ENCODE measurements around the gene GNGT1.
"Not testable (repeated sequence)": the region's sequence is repeated elsewhere in the genome, so short reads cannot be mapped to it uniquely, and the experiment has no call there.

GNGT1 gene

DNA sequence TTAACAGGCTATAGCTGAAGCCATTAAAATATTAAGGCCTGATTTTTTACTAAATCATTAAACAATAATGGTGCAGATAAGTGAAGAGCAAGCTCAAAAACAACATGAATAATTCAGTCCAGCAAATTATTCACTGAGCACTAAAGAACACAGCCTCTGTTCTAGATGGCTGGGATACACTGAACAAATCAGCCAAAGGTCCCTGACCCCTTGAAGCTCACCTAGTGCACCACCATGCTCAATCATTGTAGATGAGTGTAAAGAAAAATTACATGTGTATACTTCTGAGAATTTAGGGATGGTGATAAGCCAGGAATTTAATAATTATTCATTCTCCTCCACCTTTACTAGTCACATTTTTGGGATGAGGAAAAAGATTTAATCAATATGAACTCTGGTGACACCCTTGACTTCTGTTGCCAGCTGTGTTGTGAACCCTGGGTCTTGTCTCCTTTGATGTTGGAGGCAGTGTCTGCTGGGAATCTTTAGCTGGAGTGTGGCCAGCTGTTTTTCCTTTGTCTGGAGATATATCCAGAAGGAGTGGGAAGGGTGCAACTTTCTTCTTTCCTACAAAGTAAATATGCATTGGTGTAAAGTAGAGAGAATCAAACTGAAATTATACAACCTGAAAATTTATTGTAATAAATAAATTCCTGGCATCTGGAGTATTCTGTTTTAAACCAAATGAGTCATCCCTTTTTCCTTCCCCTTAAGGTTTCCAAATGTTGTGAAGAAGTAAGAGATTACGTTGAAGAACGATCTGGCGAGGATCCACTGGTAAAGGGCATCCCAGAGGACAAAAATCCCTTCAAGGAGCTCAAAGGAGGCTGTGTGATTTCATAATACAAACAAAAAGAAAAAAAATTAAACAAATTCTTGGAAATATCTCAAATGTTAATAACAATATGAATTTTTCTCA is 4.0 kb downstream of the GNGT1 start:
- DNase-seq = no peak

DNA sequence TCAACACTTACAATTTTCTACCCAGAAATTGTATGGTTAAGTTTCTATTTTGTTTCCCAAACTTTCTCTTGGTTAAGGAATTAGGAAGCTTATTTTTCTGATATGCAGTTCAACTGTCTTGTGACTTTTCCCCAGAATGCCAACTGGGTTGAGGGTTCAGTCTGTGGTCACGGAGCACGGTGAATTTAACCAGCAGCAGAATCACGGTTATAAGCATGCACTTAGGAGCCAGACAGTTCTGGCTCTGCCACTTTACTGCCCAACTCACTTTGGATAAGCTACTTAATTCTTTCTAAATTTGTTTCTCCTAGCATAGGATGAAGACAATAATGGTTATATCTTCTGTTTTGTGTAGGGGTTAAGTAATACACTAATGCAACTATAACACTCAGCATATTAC is 4.9 kb downstream of the GNGT1 start:
- not testable (repeated sequence) for DNase-seq

DNA sequence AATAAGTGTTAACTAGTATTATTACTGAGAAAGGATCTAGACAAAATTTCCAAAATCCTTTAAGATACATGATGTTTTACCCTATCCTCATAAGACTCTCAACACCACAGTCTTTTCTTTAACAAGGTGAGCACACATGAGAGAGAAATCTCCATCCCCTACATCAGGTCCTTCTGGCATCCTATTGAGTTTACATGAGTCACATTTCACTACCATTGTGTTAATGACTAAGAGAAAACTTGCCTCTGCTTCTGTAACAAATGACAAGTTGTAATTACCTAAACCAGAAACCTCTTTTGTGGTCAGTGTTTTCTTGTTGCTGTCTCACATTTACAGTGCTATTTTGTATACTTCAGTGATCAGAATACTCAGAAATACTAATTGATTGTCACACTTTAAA is 5.3 kb downstream of the GNGT1 start:
- DNase-seq = not testable (repeated sequence)

DNA sequence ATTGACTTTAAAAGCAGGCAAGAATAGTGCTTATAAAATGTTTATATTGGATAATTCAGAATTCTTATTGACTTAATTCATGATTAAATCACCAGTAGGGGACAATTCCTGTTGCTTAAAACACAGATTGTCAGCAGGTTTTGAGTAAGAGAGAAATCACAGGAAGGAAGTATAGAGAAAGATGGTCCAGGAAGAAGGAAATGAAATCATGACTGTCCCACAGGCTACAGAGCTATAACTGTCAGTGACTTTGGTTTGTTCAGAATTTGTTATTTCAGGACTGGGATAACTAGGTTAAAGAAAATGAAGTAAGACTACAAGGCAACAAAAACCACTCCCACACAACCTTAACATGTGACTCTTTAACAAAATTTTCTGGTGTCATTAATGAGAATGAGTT is 6.8 kb downstream of the GNGT1 start:
- DNase-seq = no peak

DNA sequence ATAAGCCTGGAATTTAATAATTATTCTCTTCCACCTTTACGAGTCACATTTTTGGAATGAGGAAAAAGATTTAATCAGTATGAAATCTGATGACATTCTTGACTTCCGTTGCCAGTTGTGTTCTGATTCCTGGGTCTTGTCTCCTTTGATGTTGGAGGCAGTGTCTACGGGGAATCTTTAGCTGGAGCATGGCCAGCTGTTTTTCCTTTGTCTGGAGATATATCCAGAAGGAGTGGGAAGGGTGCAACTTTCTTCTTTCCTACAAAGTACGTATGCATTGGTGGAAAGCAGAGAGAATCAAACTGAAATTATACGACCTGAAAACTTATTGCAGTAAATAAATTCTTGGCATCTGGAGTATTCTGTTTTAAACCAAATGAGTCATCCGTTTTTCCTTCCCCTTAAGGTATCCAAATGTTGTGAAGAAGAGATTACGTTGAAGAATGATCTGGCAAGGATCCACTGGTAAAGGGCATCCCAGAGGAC is 8.3 kb downstream of the GNGT1 start:
- no peak for DNase-seq

DNA sequence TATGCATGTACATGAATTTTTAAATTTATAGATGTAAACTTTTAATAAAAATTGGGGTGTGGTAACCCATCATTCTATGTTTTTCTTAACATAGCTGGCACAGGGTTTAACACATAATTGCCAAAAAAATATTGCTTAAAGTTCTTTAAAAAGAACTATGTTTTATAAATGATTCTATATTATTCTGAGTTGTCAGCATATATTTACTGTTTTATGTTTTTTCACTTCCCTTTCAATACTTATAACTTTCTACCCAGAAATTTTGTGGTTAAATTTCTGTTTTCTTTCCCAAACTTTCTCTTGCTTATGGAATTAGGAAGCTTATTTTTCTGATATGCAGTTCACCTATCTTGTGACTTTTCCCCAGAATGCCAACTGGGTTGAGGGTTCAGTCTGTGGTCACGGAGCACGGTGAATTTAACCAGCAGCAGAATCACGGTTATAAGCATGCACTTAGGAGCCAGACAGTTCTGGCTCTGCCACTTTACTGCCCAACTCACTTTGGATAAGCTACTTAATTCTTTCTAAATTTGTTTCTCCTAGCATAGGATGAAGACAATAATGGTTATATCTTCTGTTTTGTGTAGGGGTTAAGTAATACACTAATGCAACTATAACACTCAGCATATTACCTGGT is 9.0 kb downstream of the GNGT1 start:
- not testable (repeated sequence) for DNase-seq

DNA sequence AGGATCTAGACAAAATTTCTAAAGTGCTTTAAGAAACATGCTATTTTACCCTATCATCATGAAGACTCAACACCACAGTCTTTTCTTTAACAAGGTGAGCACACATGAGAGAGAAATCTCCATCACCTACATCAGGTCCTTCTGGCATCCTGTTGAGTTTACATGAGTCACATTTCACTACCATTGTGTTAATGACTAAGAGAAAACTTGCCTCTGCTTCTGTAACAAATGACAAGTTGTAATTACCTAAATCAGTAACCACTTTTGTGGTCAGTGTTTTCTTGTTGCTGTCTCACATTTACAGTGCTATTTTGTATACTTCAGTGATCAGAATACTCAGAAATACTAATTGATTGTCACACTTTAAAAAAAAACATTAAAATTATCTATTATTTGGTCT is 9.5 kb downstream of the GNGT1 start:
- DNase-seq = not testable (repeated sequence)

DNA sequence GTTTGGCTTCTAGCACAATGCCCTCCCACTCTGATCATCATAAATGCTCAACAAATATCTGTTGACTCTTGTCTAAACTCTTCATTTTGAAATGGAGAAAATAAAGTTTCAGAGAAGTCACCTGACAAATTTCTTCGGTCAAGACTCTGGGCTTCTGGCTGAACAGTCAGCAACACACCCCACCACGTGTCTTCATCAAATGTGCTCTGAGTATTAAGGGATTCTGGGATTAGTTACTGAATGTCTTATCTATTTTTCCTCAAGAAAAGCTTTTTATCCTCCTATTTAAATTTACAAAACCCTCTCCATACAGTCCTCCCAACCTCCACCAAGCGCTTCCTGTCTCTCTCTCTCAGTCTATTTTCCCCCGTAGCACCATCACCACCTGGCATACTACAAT is 9.9 kb downstream of the GNGT1 start:
- DNase-seq = not testable (repeated sequence)

DNA sequence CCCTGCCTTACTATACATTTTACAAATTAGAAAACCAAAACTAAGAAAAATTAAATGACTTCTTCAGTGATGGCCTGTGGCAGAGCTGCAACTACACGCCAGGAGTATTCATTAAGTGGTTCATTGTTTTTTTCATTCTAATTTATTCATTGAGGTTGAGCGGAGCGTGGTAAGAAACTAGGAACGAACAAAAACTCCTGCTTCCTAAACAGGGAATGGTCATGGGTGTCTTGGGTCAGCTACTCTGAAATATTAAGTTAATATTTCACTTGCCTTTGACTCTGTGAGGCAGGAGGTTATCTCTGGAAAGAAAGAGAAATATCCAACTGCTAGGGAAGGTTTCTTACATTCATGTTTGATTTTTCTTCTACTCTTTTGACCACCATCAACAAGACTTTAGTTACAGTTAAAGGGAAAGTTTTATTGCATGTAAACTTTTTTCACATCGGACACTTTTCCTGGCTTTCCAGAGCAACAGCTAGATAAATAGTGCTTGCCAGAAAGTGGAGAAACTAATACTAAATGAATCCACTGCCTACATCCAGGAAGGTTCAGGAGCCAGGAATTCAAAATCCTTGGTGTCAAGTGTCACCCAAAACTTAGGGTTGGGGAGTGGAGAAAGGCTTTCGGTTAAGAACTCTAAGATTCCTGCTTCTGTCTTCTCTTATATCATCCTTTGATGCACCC is 14.3 kb downstream of the GNGT1 start:
- no peak for DNase-seq

DNA sequence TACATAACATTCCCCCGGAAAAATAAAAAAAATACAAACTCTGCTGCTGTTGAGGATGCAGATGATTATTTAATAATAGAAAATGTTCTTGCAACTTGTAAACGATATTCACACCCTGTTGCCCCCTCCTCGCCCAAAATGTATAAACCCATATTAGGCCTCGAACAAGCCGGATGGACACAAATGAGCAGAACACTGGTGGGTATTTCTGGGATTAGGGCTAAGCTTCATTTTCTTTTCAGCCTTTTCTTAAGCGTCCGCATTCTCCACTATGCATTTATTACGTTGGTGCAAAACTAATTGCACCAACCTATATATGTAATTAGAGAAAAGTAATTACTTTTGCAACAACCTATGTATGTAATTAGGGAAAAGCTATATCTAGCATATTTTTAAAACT is 14.8 kb downstream of the GNGT1 start:
- no peak for DNase-seq

DNA sequence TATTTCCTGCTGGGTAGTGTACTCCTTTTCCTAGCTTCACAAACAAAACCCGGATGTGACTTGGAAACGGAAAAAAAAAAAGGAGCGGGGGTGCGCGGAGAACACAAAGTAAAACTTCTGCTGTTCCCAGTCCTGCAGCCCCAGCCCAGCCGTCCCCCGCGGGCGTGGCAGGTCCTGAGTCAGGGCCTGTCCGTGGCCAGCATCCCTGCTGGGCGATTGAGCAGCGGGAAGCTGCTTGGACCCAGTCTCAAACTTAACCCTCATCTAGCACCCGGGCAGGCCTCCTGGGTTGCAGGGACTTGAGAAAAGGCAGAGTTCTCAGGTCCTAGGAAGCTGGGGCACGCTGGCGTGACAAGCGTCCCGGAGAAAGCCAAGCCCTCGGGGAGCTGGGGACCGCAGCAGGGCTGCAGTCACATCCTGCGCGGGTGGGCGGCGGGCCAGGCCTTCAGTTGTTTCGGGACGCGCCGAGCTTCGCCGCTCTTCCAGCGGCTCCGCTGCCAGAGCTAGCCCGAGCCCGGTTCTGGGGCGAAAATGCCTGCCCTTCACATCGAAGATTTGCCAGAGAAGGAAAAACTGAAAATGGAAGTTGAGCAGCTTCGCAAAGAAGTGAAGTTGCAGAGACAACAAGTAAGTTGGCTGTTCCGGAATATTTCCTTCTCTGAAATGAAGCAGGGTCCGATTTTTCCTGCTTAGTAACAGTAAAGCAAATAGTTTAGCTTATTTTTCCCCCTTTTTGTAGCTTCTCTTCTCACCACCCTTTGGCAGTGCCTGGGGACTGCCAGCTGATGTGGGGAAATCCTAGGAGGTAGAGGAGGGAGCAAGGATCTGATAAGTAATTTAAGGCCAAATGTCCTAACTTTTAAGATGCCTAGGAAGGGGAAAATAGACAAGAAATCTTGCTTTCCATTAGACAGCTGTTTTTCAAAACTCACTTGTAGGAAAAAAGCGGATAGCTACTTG is 15.5 kb downstream of the GNGT1 start, which contains the start of gene GNG11:
GNG11 (plus strand) TSS at position 129 of the 960 bp plus-strand sequence; CDS start at position 532, 403 bp downstream.
- DNase-seq = peak in 1 of 2 donors; percentile 4

DNA sequence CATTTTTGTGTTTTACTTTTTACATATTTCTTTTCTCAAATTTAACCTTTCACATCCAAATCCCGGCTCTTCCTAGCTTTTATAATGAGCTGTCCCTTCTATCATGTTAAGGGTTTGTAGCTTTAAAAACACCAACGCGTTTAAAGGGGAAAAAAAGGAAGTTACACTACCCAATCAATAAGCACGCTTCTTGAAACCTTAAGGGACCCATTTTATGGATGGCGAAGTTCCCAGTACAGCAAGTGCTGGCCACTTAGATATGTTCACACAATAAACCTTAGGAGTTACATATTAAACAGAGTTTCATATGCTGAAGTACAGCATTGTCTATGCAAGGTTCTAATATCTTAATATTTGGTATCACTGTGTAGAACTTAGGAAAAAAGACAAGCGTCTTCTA is 16.9 kb downstream of the GNGT1 start:
- no peak for DNase-seq

DNA sequence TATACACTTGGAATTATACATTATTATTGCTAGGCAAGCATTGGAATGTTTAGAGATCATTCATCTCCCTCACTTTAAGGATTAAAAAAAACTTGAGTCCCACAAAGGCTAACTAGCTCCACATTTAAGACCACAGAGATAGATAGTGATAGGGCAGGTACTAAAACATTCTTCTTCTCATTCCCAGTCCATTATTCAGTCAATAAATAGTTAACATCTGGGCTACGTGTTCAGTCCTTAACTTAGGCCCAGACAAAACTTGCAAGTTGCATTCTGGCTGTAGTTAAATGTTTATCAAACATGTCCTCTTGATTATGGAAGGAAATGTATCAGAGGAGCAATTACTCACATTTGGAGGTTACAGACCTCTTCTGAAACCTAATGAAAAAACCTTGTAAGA is 17.6 kb downstream of the GNGT1 start:
- DNase-seq = no peak

DNA sequence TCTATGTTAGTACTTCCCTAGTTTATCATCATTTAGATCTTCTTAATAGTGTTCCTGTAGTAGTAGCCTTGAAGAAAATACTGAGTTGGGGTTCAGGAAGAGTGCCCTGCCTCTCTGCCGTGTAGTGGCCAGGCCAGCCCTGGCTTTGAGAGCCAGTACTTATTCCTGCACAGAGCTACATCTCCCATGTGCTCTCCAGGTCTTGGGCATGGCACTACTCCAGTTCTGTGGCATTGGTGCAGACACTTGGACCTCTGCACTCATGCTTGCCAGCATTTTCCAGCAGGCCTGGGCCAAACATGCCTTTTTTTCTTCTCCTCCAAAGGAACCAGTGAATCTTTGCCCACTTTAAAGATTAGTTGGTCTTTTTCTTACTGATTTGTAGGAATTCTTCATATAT is 20.4 kb downstream of the GNGT1 start:
- DNase-seq = no peak

DNA sequence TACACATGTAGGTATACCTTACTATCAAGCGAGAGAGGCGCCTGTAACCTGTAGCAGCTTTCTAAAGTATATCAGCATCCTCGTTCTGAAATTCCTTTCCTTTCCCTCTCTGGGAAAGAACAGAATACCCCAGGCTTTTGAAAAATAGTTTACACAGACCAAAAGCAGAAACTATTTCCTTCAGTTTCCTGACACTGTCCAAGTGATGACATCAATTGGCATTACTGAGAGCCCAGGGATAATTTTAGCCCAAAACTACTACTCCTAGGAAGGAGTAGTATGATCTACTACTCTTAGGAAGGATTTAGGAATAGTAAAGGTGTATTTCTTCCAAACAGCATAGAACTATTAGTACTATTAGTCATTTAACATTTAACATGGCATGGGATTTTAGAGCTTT is 21.2 kb downstream of the GNGT1 start:
- DNase-seq = no peak

DNA sequence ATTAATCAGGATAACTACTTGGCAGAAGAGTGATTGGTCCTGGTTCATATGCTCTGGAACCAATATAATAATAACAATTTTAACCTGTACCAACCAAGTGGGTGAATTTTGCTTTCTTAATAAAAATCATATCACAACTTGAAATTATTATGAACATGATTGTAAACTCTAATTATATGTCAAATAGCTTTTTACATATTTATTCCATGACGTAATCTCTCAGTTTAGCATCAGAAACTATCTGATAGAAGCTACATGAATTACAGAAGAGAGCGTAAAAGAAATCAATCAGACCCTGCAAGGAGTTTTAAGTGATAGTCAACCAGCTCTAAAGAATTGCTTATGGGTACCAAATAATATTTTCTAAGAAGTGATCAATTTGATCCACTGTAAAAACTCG is 25.3 kb downstream of the GNGT1 start:
- DNase-seq = no peak

DNA sequence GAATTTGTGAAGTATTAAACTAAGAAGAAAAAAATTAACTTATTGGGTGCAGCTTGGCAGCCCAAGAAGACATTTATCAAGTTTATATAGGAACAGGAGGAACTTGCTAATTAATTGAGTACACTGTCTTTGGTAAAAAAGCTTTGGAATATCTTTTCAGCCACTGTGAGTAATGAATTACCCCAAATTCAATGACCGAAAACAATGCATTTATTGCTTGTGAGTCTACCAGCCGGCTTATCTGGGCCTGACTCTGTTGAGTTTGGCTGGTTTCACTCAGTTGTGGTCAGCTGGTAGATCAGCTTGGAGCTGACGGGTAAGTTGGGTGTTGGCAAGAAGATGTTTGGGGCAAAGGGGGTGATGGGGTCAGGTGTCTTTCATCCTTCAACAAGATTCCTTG is 26.8 kb downstream of the GNGT1 start:
- DNase-seq = no peak

DNA sequence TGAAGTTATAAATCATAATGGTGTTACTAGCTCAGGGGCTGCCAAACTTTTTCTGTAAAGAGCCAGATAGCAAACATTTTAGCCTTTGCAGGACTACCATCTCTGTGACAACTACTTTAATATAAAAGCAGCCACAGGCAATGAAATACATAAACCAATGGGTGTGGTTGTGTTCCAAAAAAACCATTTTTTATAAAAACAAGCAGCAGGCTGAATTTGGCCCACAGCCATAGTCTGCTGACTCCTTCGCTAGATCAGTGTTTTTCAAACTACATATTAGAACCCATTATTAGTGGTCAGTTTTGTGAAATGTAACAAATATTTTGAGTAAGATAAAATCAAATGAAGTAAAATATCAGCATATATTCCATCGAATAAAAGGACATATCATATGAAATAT is 28.7 kb downstream of the GNGT1 start:
- DNase-seq = no peak

DNA sequence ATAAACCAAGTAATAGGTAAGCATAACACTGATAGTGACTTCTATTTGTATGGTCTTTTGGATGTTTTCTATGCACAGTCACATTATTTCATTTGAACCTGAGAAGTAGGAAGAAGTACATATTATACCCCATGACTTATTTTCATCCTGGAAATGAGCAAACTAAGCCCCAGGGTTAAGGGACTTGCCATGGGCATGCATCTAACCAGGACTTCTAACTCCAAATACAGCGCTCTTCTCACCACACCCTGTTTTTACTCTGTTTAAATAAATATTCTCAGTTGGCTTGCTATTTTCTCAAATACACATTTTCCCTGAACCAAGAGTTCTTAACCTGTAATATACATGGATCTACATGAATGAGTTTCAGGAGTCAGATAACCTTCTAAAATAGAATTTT is 31.5 kb downstream of the GNGT1 start:
- DNase-seq = no peak

DNA sequence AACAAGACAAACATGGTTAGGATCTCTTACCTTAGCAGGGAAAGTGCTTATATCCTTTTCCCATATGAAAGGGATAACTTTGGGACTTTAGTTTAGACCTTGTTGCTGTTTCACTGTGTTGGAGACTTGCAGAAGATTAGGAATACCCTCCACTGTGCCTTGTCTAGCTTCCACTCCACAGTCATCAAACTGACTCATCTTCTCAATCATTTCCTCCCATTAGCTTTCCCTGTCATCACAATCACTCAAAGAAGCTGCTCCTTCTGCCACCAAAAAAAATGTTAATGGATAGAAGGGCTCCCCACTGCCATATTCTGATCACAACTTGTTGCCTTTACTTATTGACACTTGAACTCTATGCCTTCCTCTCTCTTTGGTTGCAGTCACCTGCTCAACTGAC is 31.9 kb downstream of the GNGT1 start:
- no peak for DNase-seq

DNA sequence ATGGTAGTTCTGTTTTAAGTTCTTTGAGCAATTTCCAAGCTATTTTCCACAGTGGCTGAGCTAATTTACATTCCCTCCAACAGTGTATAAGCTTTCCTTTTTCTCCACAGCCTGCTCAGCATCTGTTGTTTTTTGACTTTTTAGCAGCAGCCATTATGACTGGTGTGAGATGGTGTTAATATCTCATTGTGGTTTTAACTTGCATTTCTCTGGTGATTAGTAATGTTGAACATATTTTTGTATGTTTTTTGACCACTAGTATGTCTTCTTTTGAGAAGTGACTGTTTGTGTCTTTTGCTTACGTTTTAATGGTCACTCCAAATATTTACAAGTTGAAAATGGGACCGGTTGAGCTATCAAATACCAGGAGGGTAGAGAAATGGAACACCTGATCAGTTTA is 35.6 kb downstream of the GNGT1 start:
- DNase-seq = no peak

DNA sequence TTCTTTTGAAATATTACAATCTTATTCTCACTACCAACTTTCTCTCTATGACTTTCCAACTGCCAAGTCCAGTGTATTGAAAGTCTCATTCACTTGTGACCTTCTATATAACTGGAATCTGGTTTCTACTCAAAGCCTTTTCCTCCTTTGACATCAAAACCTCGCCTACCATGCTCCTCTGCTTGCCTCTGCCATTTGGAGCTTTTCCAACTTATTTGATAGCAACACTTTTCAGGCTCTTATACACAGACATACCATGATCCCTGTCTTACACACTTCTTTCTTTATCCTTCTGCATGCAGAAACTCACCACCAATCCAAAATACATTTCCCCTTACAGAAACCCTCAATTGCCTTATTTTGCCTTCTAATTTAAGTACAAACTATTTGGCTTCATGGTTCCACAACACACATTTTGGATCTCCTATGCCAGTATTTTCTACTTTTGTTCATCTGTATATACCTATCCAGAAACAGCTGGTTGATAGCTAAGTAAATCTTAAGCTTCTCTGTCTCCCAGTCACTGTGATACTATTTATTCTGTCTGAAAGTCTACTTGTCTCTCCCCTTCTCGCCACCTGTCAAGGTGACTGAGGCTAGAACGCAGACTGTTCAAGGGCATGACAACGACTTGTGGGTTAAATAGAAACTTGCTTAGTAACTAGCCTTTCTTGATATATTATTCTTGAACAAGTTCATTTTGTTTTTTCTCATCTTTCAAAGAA is 37.6 kb downstream of the GNGT1 start:
- DNase-seq = no peak
